ENCODE data around the gene RHBDL2.

DNA sequence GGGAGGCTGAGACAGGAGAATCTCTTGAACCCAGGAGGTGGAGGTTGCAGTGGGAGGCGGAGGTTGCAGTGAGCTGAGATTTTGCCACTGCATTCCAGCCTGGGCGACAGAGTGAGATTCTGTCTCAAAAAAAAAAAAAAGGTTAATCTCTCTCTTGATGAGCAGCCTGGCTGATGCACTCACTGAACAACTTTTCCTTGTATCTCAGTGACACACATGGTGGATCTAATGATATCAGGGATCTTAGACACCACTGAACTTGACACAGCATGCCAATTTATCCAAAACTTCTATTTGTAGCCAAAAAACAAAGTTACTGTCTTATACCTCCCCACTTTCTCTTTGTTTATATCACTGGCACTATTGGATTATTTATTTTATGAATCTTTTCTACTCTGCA lies 16.2 kb downstream of the RHBDL2 start:
- TF ChIP-seq EZH2 (IDR thresholded peaks at IDR 0.05; ENCODE audit: borderline replicate concordance, low read depth, low read length, severe bottlenecking) (no peak), CTCF (IDR thresholded peaks at IDR 0.05; ENCODE audit: extremely low read depth in 1 of 2, insufficient read depth in 1 of 2, low read depth in 1 of 2, low read length in 2 of 2) (no peak), POLR2A (IDR thresholded peaks at IDR 0.05; ENCODE audit: low read depth, low read length) (no peak), POLR2AphosphoS5 (IDR thresholded peaks at IDR 0.05; ENCODE audit: insufficient read depth, low read depth, low read length) (no peak), MYC (IDR thresholded peaks at IDR 0.05; ENCODE audit: low read depth, low read length) (no peak), GATA2 (IDR thresholded peaks at IDR 0.05; ENCODE audit: insufficient read depth, insufficient read length, low read depth, low read length) (no peak), FOS (IDR thresholded peaks at IDR 0.05; ENCODE audit: borderline replicate concordance, insufficient read depth, low read length) (no peak)
- TF ChIP-seq, protein P1, sequence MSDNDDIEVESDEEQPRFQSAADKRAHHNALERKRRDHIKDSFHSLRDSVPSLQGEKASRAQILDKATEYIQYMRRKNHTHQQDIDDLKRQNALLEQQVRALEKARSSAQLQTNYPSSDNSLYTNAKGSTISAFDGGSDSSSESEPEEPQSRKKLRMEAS (IDR thresholded peaks at IDR 0.05; ENCODE audit: insufficient read depth, insufficient read length) = no peak
